AG04450 (cell line): ENCODE measurements around the gene CHN1. TPM values are rescaled to one million over a fixed set of nuclear protein-coding genes. Genes with fewer than 3 reads are reported as not detected.

ENCODE experiments used
- CTCF ChIA-PET: fragments of 300-600, 350-600 bp; formaldehyde crosslinking; extraction: SDS; loops from one replicate; lab custom pipeline; 2022; ENCODE audit warnings: antibody characterized with exemption, inconsistent platforms; lab: Charles Lee
- POLR2A ChIA-PET: fragments of 350-600 bp; formaldehyde crosslinking; extraction: SDS; loops from one replicate; lab custom pipeline; 2021; ENCODE audit warnings: antibody characterized with exemption, inconsistent platforms; lab: Yijun Ruan, JAX
- DNase-seq: peaks from one replicate; pipeline ENCODE4 v3.0.0-alpha.2; 2011; ENCODE audit warnings: low read depth, low spot score
- H3K27ac ChIP-seq: one replicate; pipeline ENCODE4 v1.5.1; 2012; ENCODE audit warnings: low read depth, low read length, control low read depth
- H3K27me3 ChIP-seq: one replicate; pipeline ENCODE4 v1.6.0; 2012; ENCODE audit warnings: low read length; ENCODE audit not compliant: control insufficient read depth, insufficient read depth
- H3K4me3 ChIP-seq: 2 replicates; pipeline ENCODE4 v1.5.1; 2011; ENCODE audit warnings: mild to moderate bottlenecking, low read depth, low read length, control low read depth
- H3K9me3 ChIP-seq: 2 replicates; pipeline ENCODE4 v1.5.1; 2012; ENCODE audit warnings: low read length; ENCODE audit not compliant: control insufficient read depth, insufficient read depth
- polyA plus RNA-seq: library from polyadenylated mRNA; depleted of rRNA; stranded (reverse); fragments of >200 nt; gene quantifications from 2 replicates; pipeline ENCODE4 v1.2.3, GENCODE V29; 2011
- TF ChIP-seq, protein P1 (sequence below): IDR thresholded peaks from 2 replicates; pipeline ENCODE4 v1.5.1; 2011; ENCODE audit warnings: low read depth, low read length, control low read depth, inconsistent platforms

CHN1 gene
- polyA plus RNA-seq, 1 experiment: 258 TPM

DNA sequence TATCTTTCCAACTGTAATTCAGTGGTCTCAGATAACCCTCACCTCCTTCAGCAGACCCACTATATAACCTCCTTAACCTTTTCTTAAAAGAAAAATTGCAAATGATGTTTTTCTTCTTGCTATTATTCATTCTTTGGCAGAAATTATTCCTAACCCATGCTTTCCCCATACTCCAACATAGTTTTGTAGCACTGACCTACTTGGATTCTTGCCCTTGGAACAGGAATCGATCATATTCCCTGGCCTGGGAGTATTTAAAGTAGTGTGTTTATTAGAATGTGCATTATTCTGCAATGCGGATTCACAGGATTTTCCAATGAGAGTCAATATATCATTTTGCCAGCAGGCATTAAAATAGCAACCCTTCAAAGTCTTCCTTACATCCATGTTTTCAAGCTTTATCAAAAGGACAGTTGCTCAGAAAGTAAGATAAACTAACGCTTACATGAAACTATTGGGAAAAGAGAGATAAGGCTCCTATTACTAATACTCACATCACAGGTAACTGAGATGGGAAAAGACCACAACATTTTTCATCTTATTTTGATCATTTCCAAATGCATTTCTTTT lies 37.4 kb downstream of the CHN1 start:
- H3K27ac ChIP-seq: no peak overlapping the region
- no peak overlapping the region for H3K4me3 ChIP-seq
- H3K27me3 ChIP-seq: no peaks in the 10 kb centered on the region
- ChIA-PET CTCF (no interaction called here), POLR2A (no interaction called here)
- TF ChIP-seq, protein P1, sequence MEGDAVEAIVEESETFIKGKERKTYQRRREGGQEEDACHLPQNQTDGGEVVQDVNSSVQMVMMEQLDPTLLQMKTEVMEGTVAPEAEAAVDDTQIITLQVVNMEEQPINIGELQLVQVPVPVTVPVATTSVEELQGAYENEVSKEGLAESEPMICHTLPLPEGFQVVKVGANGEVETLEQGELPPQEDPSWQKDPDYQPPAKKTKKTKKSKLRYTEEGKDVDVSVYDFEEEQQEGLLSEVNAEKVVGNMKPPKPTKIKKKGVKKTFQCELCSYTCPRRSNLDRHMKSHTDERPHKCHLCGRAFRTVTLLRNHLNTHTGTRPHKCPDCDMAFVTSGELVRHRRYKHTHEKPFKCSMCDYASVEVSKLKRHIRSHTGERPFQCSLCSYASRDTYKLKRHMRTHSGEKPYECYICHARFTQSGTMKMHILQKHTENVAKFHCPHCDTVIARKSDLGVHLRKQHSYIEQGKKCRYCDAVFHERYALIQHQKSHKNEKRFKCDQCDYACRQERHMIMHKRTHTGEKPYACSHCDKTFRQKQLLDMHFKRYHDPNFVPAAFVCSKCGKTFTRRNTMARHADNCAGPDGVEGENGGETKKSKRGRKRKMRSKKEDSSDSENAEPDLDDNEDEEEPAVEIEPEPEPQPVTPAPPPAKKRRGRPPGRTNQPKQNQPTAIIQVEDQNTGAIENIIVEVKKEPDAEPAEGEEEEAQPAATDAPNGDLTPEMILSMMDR: no peak
- no peaks in the 10 kb centered on the region for H3K9me3 ChIP-seq
- DNase-seq: no peak

DNA sequence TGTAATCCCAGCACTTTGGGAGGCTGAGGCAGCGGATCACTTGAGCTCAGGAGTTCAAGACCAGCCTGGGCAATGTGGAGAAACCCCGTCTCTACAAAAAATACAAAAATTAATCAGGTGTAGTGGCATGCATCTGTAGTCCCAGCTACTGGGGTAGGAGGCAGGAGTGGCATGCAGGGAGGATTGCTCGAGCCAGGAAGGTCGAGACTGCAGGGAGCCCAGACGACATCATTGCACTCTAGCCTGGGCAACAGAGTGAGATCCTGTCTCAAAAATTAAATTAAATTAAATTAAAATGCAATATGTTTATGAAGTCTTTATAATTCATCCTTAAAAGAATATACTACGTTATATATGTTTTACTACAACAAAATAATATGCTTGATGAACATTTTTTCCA lies 38.1 kb downstream of the CHN1 start:
- POLR2A ChIA-PET: no interaction called here
- CTCF ChIA-PET: interaction anchor here (0.6 kb wide), 1 partner anchor 20 kb away, joined by 3 read pairs; no protein-coding TSS in a partner anchor
- no peaks in the 10 kb centered on the region for H3K27me3 ChIP-seq
- H3K27ac ChIP-seq: no peak overlapping the region
- no peak for DNase-seq
- no peak overlapping the region for H3K4me3 ChIP-seq
- H3K9me3 ChIP-seq: no peaks in the 10 kb centered on the region
- TF ChIP-seq, protein P1: no peak

DNA sequence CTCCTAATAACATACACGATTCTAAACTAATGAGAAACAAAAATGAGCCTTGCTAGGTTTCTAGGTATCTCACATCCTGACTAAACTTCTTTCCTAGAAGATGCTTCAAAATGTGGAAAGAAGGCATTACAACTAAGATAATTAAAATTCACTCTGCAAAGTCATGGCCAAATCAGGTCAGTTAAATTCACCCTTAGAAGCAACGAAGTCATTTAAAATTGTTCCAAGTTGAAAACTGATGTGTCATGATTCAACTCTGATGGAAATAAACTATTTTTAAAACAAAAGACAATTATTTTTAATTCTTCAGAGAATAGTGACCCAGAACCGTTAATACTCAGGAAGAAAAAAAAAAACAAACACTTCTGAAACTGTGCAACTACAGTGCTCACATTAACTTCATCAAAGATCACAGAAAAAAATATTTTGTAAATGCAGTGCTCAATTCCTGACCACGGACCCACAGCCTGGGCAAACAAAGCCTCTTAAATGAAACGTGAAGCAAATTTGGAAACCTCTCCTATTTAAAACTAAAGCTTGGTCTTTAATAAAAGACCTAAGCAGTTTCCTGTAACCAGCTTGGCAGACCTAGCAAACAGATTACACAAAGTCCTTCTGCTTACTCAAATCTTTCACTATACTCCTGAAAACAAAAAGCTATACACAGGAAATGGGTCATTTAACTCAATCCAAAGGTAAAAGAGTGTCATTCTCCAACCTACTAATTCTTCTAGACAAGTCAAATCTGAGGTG lies 39.0 kb downstream of the CHN1 start:
- Histone ChIP-seq H3K27ac (no peak overlapping the region), H3K4me3 (no peak overlapping the region), H3K9me3 (no peaks in the 10 kb centered on the region), H3K27me3 (no peaks in the 10 kb centered on the region)
- POLR2A ChIA-PET: no interaction called here
- TF ChIP-seq, protein P1: no peak
- DNase-seq: no peak
- CTCF ChIA-PET: interaction anchor here (0.6 to 2.1 kb wide), 2 partner anchors 21 to 195 kb away, joined by 3 to 7 read pairs; no protein-coding TSS in a partner anchor

DNA sequence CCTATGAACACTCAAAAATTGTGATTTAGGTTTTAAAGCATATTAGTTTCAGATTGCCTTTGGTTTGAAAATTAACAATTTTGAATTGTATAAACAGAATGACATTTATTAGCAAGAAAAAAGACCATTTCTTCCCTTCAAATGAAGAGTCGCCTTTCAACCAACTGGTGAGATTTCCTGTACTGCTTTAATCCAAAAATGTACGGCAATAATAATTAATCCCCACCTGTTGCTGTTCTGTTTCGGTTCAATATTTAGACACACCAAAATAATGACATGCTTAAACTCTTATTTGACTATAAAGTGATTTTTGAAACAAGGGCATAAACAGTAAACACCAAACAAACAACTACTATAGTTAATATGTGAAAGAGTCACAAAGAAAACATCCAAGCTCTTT lies 39.6 kb downstream of the CHN1 start:
- TF ChIP-seq, protein P1: no peak
- ChIA-PET POLR2A (no interaction called here), CTCF (interaction anchor here (0.6 to 2.1 kb wide), 3 partner anchors 9 to 216 kb away, joined by 3 to 7 read pairs (median 7); no protein-coding TSS in a partner anchor)
- DNase-seq: no peak
- Histone ChIP-seq H3K27ac (no peak overlapping the region), H3K9me3 (no peaks in the 10 kb centered on the region), H3K4me3 (no peak overlapping the region), H3K27me3 (no peaks in the 10 kb centered on the region)

DNA sequence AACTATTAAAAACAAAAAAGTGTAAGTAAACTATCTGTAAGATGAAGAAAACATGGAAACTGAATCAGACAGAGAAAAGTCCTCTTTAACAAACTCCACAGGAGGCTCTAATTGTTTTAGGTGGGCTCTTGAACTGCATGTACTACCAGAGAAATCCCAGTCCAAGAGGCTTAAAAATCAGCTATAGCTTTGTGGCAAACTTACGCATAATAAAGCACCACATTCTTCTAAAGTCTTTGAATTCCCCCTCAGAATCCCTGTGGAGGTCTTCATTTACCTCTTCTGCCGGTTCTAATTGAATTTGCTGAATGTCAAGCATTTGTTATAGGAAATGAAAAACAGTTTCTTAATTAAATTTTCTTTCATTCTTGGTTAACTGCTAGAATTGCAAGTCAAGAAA lies 40.8 kb downstream of the CHN1 start:
- ChIA-PET CTCF (interaction anchor here (0.8 to 1.1 kb wide), 2 partner anchors 21 to 215 kb away, joined by 3 read pairs; no protein-coding TSS in a partner anchor), POLR2A (no interaction called here)
- TF ChIP-seq, protein P1: no peak

More for the DNA sequence above, 40.8 kb downstream of the CHN1 start:
- Histone ChIP-seq H3K9me3 (no peaks in the 10 kb centered on the region), H3K27me3 (no peaks in the 10 kb centered on the region), H3K27ac (no peak overlapping the region), H3K4me3 (no peak overlapping the region)
- DNase-seq: no peak
